Measurements from ENCODE around the gene FER1L5. TPM values are rescaled to one million over a fixed set of nuclear protein-coding genes. Genes with fewer than 3 reads are reported as not detected.

FER1L5 gene
- total and polyA plus RNA-seq, 2 of the 8 experiments (the other 6 are each of a cell fraction or from before 2014, with no cell fraction given), result 0.23 to 0.88 TPM

DNA sequence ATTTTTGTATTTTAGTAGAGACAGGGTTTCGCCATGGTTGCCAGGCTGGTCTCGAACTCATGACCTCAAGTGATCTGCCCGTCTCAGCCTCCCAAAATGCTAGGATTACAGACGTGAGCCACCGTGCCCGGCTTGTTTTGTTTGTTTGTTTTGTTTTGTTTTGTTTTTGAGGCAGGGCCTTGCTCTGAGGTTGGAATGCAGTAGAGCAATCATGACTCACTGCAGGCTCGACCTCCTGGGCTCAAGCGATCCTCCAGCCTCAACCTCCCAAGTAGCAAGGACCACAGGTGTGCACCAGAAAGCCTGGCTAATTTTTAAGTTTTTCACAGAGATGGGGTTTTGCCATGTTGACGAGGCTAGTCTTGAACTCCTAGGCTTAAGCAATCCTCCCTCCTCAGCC lies 109.2 kb downstream of the FER1L5 start (continued):
- TF ChIP-seq CBX8 (IDR thresholded peaks at IDR 0.05; ENCODE audit: borderline replicate concordance, low read depth, low read length), result no peak
- TF ChIP-seq POU5F1 (IDR thresholded peaks at IDR 0.05; ENCODE audit: low read depth, low read length), result no peak
- no peak for TF ChIP-seq NANOG (IDR thresholded peaks at IDR 0.05; ENCODE audit: insufficient read depth, low read depth, low read length, poor library complexity, severe bottlenecking)
- no peak for TF ChIP-seq HDAC2 (IDR thresholded peaks at IDR 0.05; ENCODE audit: borderline replicate concordance in 1 of 2, low read depth in 2 of 2, low read length in 2 of 2)
